Fibroblast of skin of right biceps (primary cell): ENCODE results near the gene GPR78.

Experiments
- DNase-seq: peaks from one replicate; pipeline ENCODE4 v3.0.0-alpha.2; 2013

GPR78 gene

GRCh38 chr4:8601556-8601955 lies 21.4 kb downstream of the GPR78 start:
- no peak for DNase-seq

GRCh38 chr4:8602686-8603430 lies 22.7 kb downstream of the GPR78 start:
- DNase-seq: no peak

GRCh38 chr4:8603931-8604330 lies 23.7 kb downstream of the GPR78 start:
- DNase-seq: no peak

GRCh38 chr4:8605289-8605688 lies 25.1 kb downstream of the GPR78 start:
- DNase-seq: no peak

GRCh38 chr4:8606476-8606875 lies 26.3 kb downstream of the GPR78 start:
- DNase-seq: no peak

GRCh38 chr4:8606966-8607365 lies 26.8 kb downstream of the GPR78 start:
- no peak for DNase-seq

GRCh38 chr4:8607603-8608481 lies 27.6 kb downstream of the GPR78 start:
- DNase-seq: peak; percentile 3

- DNase-seq: no peak
Measured at GRCh38 chr4:8608714-8609391, 28.7 kb downstream of the GPR78 start.

GRCh38 chr4:8609406-8609805 lies 29.2 kb downstream of the GPR78 start:
- no peak for DNase-seq

- DNase-seq: no peak
Measured at GRCh38 chr4:8609824-8610350, 29.7 kb downstream of the GPR78 start.

GRCh38 chr4:8610858-8611616 lies 30.8 kb downstream of the GPR78 start:
- DNase-seq: no peak

GRCh38 chr4:8612646-8613045 lies 32.5 kb downstream of the GPR78 start:
- DNase-seq: no peak

- no peak for DNase-seq
Measured at GRCh38 chr4:8613421-8614364, 33.5 kb downstream of the GPR78 start.

GRCh38 chr4:8614365-8615193 lies 34.4 kb downstream of the GPR78 start:
- DNase-seq: no peak

GRCh38 chr4:8615366-8615765 lies 35.2 kb downstream of the GPR78 start:
- no peak for DNase-seq

GRCh38 chr4:8615921-8616787 lies 36.0 kb downstream of the GPR78 start:
- no peak for DNase-seq

- DNase-seq: no peak
Measured at GRCh38 chr4:8616831-8617230, 36.6 kb downstream of the GPR78 start.

GRCh38 chr4:8617486-8618040 lies 37.4 kb downstream of the GPR78 start:
- DNase-seq: no peak

GRCh38 chr4:8618421-8618820 lies 38.2 kb downstream of the GPR78 start:
- DNase-seq: no peak
